Chondrocyte (in vitro differentiated cells): ENCODE results near the gene EI24. TPM values are rescaled to one million over a fixed set of nuclear protein-coding genes. Genes with fewer than 3 reads are reported as not detected.

Experiments
- DNase-seq: peaks from one replicate; pipeline ENCODE4 v3.0.0; 2021; ENCODE audit warnings: mixed read lengths, low spot score
- H3K27ac Mint-ChIP-seq: one replicate; pipeline ENCODE4 v1.8.0; 2021; ENCODE audit warnings: mild to moderate bottlenecking, moderate library complexity, mixed read lengths; ENCODE audit not compliant: unreplicated experiment
- H3K27me3 Mint-ChIP-seq: 2 replicates; pipeline ENCODE4 v1.8.0; 2021; ENCODE audit warnings: low read depth, mixed read lengths
- H3K36me3 Mint-ChIP-seq: 2 replicates; pipeline ENCODE4 v1.8.0; 2021; ENCODE audit warnings: low read depth, mixed read lengths
- H3K4me1 Mint-ChIP-seq: 2 replicates; pipeline ENCODE4 v1.8.0; 2021; ENCODE audit warnings: low read depth, mild to moderate bottlenecking, mixed read lengths
- H3K4me3 Mint-ChIP-seq: one replicate; pipeline ENCODE4 v1.8.0; 2021; ENCODE audit warnings: mild to moderate bottlenecking, moderate library complexity, mixed read lengths; ENCODE audit not compliant: unreplicated experiment
- H3K9me3 Mint-ChIP-seq: 2 replicates; pipeline ENCODE4 v1.8.0; 2021; ENCODE audit warnings: low read depth, mixed read lengths
- CTCF ChIP-seq: fragments of 200-600 bp; sonication (generic); IDR thresholded peaks from 2 replicates; pipeline ENCODE4 v1.5.0; 2021; ENCODE audit warnings: antibody characterized with exemption, mild to moderate bottlenecking, moderate library complexity
- total RNA-seq: library from RNA; stranded (reverse); gene quantifications from 3 replicates; pipeline ENCODE4 v1.2.1, GENCODE V29; 2021

EI24 gene
- total RNA-seq, 1 donor from 2014 or later: 91.1 TPM

GRCh38 chr11:125553357-125553756 is 15.9 kb upstream of the EI24 start:
- Mint-ChIP-seq H3K27ac (no peak overlapping the region), H3K27me3 (peaks cover 6% of the 10 kb centered on the region), H3K4me3 (no peak overlapping the region), H3K36me3 (peaks cover 4% of the 10 kb centered on the region), H3K9me3 (peaks cover 15% of the 10 kb centered on the region), H3K4me1 (no peaks in the 10 kb centered on the region)
- no peak for TF ChIP-seq CTCF
- no peak for DNase-seq

GRCh38 chr11:125554038-125554437 is 15.2 kb upstream of the EI24 start:
- Mint-ChIP-seq H3K4me3 (no peak overlapping the region), H3K27me3 (peaks cover 4% of the 10 kb centered on the region), H3K27ac (no peak overlapping the region), H3K4me1 (no peaks in the 10 kb centered on the region), H3K9me3 (peaks cover 15% of the 10 kb centered on the region), H3K36me3 (peaks cover 4% of the 10 kb centered on the region)
- no peak for TF ChIP-seq CTCF
- DNase-seq: no peak

GRCh38 chr11:125559888-125560287 is 9.4 kb upstream of the EI24 start:
- Mint-ChIP-seq H3K36me3 (no peaks in the 10 kb centered on the region), H3K27ac (no peak overlapping the region), H3K27me3 (peaks cover 8% of the 10 kb centered on the region), H3K4me1 (peaks cover 5% of the 10 kb centered on the region), H3K9me3 (no peaks in the 10 kb centered on the region), H3K4me3 (no peak overlapping the region)
- no peak for DNase-seq
- no peak for TF ChIP-seq CTCF

GRCh38 chr11:125561924-125562323 is 7.4 kb upstream of the EI24 start:
- Mint-ChIP-seq H3K36me3 (no peaks in the 10 kb centered on the region), H3K4me3 (no peak overlapping the region), H3K27me3 (peaks cover 8% of the 10 kb centered on the region), H3K27ac (no peak overlapping the region), H3K9me3 (no peaks in the 10 kb centered on the region), H3K4me1 (peaks cover 5% of the 10 kb centered on the region)
- no peak for TF ChIP-seq CTCF
- no peak for DNase-seq

GRCh38 chr11:125562430-125562829 is 6.8 kb upstream of the EI24 start:
- Mint-ChIP-seq H3K27ac (no peak overlapping the region), H3K36me3 (no peaks in the 10 kb centered on the region), H3K4me1 (peaks cover 5% of the 10 kb centered on the region), H3K9me3 (no peaks in the 10 kb centered on the region), H3K4me3 (no peak overlapping the region), H3K27me3 (peaks cover 4% of the 10 kb centered on the region)
- DNase-seq: no peak
- no peak for TF ChIP-seq CTCF
